ENCODE results near the gene SRL.
"Not testable (repeated sequence)": the region's sequence is repeated elsewhere in the genome, so short reads cannot be mapped to it uniquely, and the experiment has no call there.

Gene SRL

GRCh38 chr16:4232541-4233386 is 9.1 kb downstream of the SRL start:
- intact Hi-C loops (cut with DNase I) = no loop called here

GRCh38 chr16:4231886-4232285 is 10.0 kb downstream of the SRL start:
- intact Hi-C loops (cut with DNase I) = no loop called here
- no peak for DNase-seq

More at GRCh38 chr16:4232541-4233386, 9.1 kb downstream of the SRL start:
- no peak for DNase-seq

- intact Hi-C loops (cut with DNase I) = no loop called here
- DNase-seq = no peak
Measured at GRCh38 chr16:4231367-4231766, 10.5 kb downstream of the SRL start.

- intact Hi-C loops (cut with DNase I) = no loop called here
- no peak for DNase-seq
Measured at GRCh38 chr16:4227040-4227332, 14.9 kb downstream of the SRL start.

- intact Hi-C loops (cut with DNase I) = no loop called here
- DNase-seq = no peak
Measured at GRCh38 chr16:4226251-4227039, 15.4 kb downstream of the SRL start.

- intact Hi-C loops (cut with DNase I) = no loop called here
- no peak for DNase-seq
Measured at GRCh38 chr16:4225075-4225474, 16.8 kb downstream of the SRL start.

- no peak for DNase-seq
- intact Hi-C loops (cut with DNase I) = no loop called here
Measured at GRCh38 chr16:4220358-4220757, 21.5 kb downstream of the SRL start.

GRCh38 chr16:4218202-4218601 is 23.7 kb downstream of the SRL start:
- intact Hi-C loops (cut with DNase I) = no loop called here
- DNase-seq = no peak

GRCh38 chr16:4217204-4218131 is 24.4 kb downstream of the SRL start:
- DNase-seq = no peak
- intact Hi-C loops (cut with DNase I) = no loop called here

- no peak for DNase-seq
- intact Hi-C loops (cut with DNase I) = no loop called here
Measured at GRCh38 chr16:4216596-4216995, 25.3 kb downstream of the SRL start.

GRCh38 chr16:4215106-4215505 is 26.8 kb downstream of the SRL start:
- intact Hi-C loops (cut with DNase I) = no loop called here
- no peak for DNase-seq

- intact Hi-C loops (cut with DNase I) = no loop called here
- DNase-seq = no peak
Measured at GRCh38 chr16:4214215-4214621, 27.7 kb downstream of the SRL start.

- no peak for DNase-seq
- intact Hi-C loops (cut with DNase I) = no loop called here
Measured at GRCh38 chr16:4213737-4214136, 28.1 kb downstream of the SRL start.

- intact Hi-C loops (cut with DNase I) = no loop called here
- DNase-seq = no peak
Measured at GRCh38 chr16:4212934-4213296, 29.0 kb downstream of the SRL start.

- intact Hi-C loops (cut with DNase I) = no loop called here
- no peak for DNase-seq
Measured at GRCh38 chr16:4212211-4212933, 29.5 kb downstream of the SRL start.

GRCh38 chr16:4211445-4212210 is 30.3 kb downstream of the SRL start:
- DNase-seq; intact Hi-C loops (cut with DNase I): not testable (repeated sequence)

- intact Hi-C loops (cut with DNase I) = no loop called here
- no peak for DNase-seq
Measured at GRCh38 chr16:4209666-4210065, 32.2 kb downstream of the SRL start.

- intact Hi-C loops (cut with DNase I) = no loop called here
- DNase-seq = no peak
Measured at GRCh38 chr16:4208341-4208751, 33.5 kb downstream of the SRL start.

- intact Hi-C loops (cut with DNase I) = no loop called here
- DNase-seq = no peak
Measured at GRCh38 chr16:4207683-4208340, 34.1 kb downstream of the SRL start.
